K562 (cell line): Measurements from ENCODE around the gene RMND5A. TPM values are rescaled to one million over a fixed set of nuclear protein-coding genes. Genes with fewer than 3 reads are reported as not detected.

ENCODE experiments used
- ATAC-seq: fragments of 200-7000 bp; cut with Tn5 transposase; 3 replicates; pipeline ENCODE4 v1.9.1; 2020; ENCODE audit warnings: moderate library complexity
- BruUV-seq: library from RNA; stranded (reverse); fragments of 400-500 nt; replicated peaks from 2 replicates; lab custom pipeline; 2021; lab: Mats Ljungman, UMichigan
- CTCF ChIA-PET: fragments of 300-600 bp; formaldehyde crosslinking; extraction: SDS; loops from one replicate; lab custom pipeline; 2021; ENCODE audit warnings: low intra/inter-chr PET ratio; lab: Yijun Ruan, JAX
- POLR2A ChIA-PET: fragments of 300-600, 350-650 bp; sonication (Branson Sonifier 250); formaldehyde crosslinking; extraction: SDS; loops from one replicate; lab custom pipeline; 2021; ENCODE audit warnings: antibody characterized with exemption, inconsistent platforms; lab: Yijun Ruan, JAX
- DNase-seq, 4 experiments: peaks; one replicate each; pipeline versions ENCODE4 v3.0.0 to v3.0.0-alpha.2; 2011 to 2018; ENCODE audit warnings: low spot score in 3 of 4, mixed read lengths in 3 of 4; ENCODE audit errors: extremely low read depth in 1 of 4
- FAIRE-seq: peaks from 2 replicates; lab custom pipeline; 2011; peaks lifted over from hg19 to GRCh38; lab: Jason Lieb, UNC
- H2AFZ ChIP-seq: 2 replicates; pipeline ENCODE4 v1.6.0; 2011; ENCODE audit warnings: low read depth, low read length, control low read depth, inconsistent platforms
- H3K27ac ChIP-seq: fragments of 200-600 bp; 3 replicates; pipeline ENCODE4 v1.8.0; 2011; ENCODE audit warnings: low read depth, mild to moderate bottlenecking, control low read depth, inconsistent platforms, low read length, moderate library complexity, mixed read lengths; ENCODE audit errors: extremely low read depth
- H3K27me3 ChIP-seq, 2 experiments: fragments of 300-600 bp in 1 of 2; 2 replicates in 1 of 2; 3 replicates in 1 of 2; pipeline versions ENCODE4 v1.6.0 to v1.8.0; 2011; ENCODE audit warnings: inconsistent platforms in 2 of 2, low read length in 2 of 2, mild to moderate bottlenecking in 1 of 2, mixed read lengths in 1 of 2, moderate library complexity in 1 of 2; ENCODE audit not compliant: control insufficient read depth in 2 of 2, insufficient read depth in 2 of 2
- H3K36me3 ChIP-seq: fragments of 300-600 bp; 3 replicates; pipeline ENCODE4 v1.8.0; 2011; ENCODE audit warnings: mild to moderate bottlenecking, low read length, inconsistent platforms; ENCODE audit not compliant: control insufficient read depth, insufficient read depth
- H3K4me1 ChIP-seq, 2 experiments: fragments of 200-600 bp in 1 of 2; replicated peaks in 1 of 2; 2 replicates in 1 of 2; 3 replicates in 1 of 2; pipeline versions ENCODE4 v1.5.1 to v1.8.0; 2011; ENCODE audit warnings: inconsistent platforms in 2 of 2, low read length in 2 of 2, mild to moderate bottlenecking in 1 of 2, mixed read lengths in 1 of 2, moderate library complexity in 1 of 2; ENCODE audit not compliant: control insufficient read depth in 2 of 2, insufficient read depth in 2 of 2
- H3K4me2 ChIP-seq: 2 replicates; pipeline ENCODE4 v1.6.1; 2011; ENCODE audit warnings: low read length, control low read depth, inconsistent platforms, mixed read lengths; ENCODE audit not compliant: insufficient read depth
- H3K4me3 ChIP-seq: fragments of 200-600 bp; sonication (generic), shearing (Covaris generic); 2 replicates; pipeline ENCODE4 v1.5.1; 2016; ENCODE audit warnings: control low read depth, inconsistent platforms
- H3K79me2 ChIP-seq: fragments of 200-600 bp; 3 replicates; pipeline ENCODE4 v1.8.0; 2011; ENCODE audit warnings: low read length, inconsistent platforms; ENCODE audit not compliant: control insufficient read depth, insufficient read depth
- H3K9ac ChIP-seq, 2 experiments: 2 replicates each; pipeline versions ENCODE4 v1.6.0 to v1.6.1; 2011; ENCODE audit warnings: low read depth in 2 of 2, low read length in 2 of 2, control low read depth in 1 of 2, inconsistent platforms in 1 of 2, mild to moderate bottlenecking in 1 of 2, mixed read lengths in 1 of 2; ENCODE audit not compliant: insufficient read depth in 1 of 2
- H3K9me1 ChIP-seq: one replicate; pipeline ENCODE4 v1.6.0; 2011; ENCODE audit warnings: inconsistent platforms, mild to moderate bottlenecking, low read length, moderate library complexity; ENCODE audit not compliant: control insufficient read depth, insufficient read depth
- H3K9me3 ChIP-seq: replicated peaks from 2 replicates; pipeline ENCODE4 v1.5.1; 2011; ENCODE audit warnings: low read depth, low read length, inconsistent platforms; ENCODE audit not compliant: control insufficient read depth, insufficient read depth
- H4K20me1 ChIP-seq: replicated peaks from 2 replicates; pipeline ENCODE4 v1.6.1; 2011; ENCODE audit warnings: low read length, inconsistent platforms, mixed read lengths; ENCODE audit not compliant: control insufficient read depth, insufficient read depth
- FOXA1 ChIP-seq: fragments of 450-650 bp; IDR thresholded peaks from 2 replicates; pipeline ENCODE4 v1.6.1; 2016; ENCODE audit warnings: mild to moderate bottlenecking, borderline replicate concordance
- HMGN3 ChIP-seq: IDR thresholded peaks from 2 replicates; pipeline ENCODE4 v1.6.1; 2011; ENCODE audit warnings: borderline replicate concordance, low read depth, mild to moderate bottlenecking, mixed read lengths, low read length; ENCODE audit not compliant: insufficient read length; ENCODE audit errors: extremely low read depth
- JUND ChIP-seq, 2 experiments: IDR thresholded peaks; 2 replicates in 1 of 2; 3 replicates in 1 of 2; pipeline ENCODE4 v1.6.1; 2011; ENCODE audit warnings: borderline replicate concordance in 2 of 2, low read depth in 2 of 2, low read length in 2 of 2, improper control_type of control experiment in 1 of 2, missing biosample characterization in 1 of 2, missing genetic modification characterization in 1 of 2, missing genetic modification reagents in 1 of 2
- TSC22D4 ChIP-seq: fragments of 450-650 bp; IDR thresholded peaks from 2 replicates; pipeline ENCODE4 v1.6.1; 2016; ENCODE audit warnings: missing genetic modification characterization, missing biosample characterization, control low read depth
- ZNF407 ChIP-seq: fragments of 450-650 bp; IDR thresholded peaks from 2 replicates; pipeline ENCODE4 v1.6.1; 2016; ENCODE audit warnings: low read depth
- WGBS: fragments of 100-300 bp; shearing (Covaris generic); methylation state at CpG from one replicate; pipeline ENCODE4 v1.1.6; 2016; ENCODE audit warnings: low coverage, mixed read lengths; ENCODE audit not compliant: insufficient coverage; ENCODE audit errors: missing lambda C conversion rate; 5-methylcytosine and 5-hydroxymethylcytosine counted together
- in situ Hi-C: fragments of 300-500 bp; cut with MboI; formaldehyde crosslinking; loops from 4 replicates; pipeline ENCODE4 v1.15.0; 2018; ENCODE audit warnings: inconsistent platforms, mixed read lengths
- intact Hi-C: fragments of 100-400 bp; cut with micrococcal nuclease; formaldehyde crosslinking; loops from 2 replicates; pipeline ENCODE4 v1.14.2; 2022
- polyA plus RNA-seq, 8 experiments: library from polyadenylated mRNA; depleted of rRNA in 4 of 8; stranded (reverse) in 5 of 8; unstranded in 3 of 8; fragments of >200 nt; fragmentation: Nextera tagmentation in 2 of 8; fragmentation: Illumina TruSeq in 1 of 8; extraction: Ambion mirVana in 2 of 8; extraction: Trizol in 1 of 8; gene quantifications; 2 replicates each; pipeline versions ENCODE4 v1.2.1 to v1.2.3, GENCODE V29; 2011 to 2014; ENCODE audit warnings: inconsistent platforms in 1 of 8, missing spikeins in 1 of 8
- total RNA-seq, 7 experiments: library from RNA; depleted of rRNA in 6 of 7; stranded (reverse); fragments of >200 nt in 6 of 7; fragmentation: Illumina TruSeq in 2 of 7; extraction: Trizol in 2 of 7; gene quantifications; 2 replicates each; pipeline versions ENCODE4 v1.2.1 to v1.2.3, GENCODE V29; 2011 to 2021; ENCODE audit warnings: low replicate concordance in 1 of 7

RMND5A gene
- total and polyA plus RNA-seq, 9 of the 15 experiments (the other 6 are each of a cell fraction or from before 2014, with no cell fraction given): 13.2 to 43.5 (median 34.1) TPM

DNA sequence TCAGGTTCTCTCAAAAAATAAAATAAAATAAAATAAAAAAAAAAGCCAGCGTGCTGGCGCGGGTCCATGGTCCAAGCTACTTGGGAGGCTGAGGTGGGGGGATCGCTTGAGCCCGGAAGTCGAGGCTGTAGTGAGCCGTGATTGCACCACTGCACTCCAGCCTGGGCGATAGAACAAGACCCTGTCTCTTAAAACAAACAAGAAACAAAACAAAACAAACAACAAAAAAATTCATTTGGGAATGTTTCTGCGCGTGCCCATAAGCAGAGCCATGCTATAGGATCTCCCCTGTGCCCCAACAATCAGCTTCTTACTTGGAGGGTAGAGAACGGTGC lies 87.0 kb downstream of the RMND5A start:
- TF ChIP-seq JUND (IDR thresholded peaks at IDR 0.05; ENCODE audit: borderline replicate concordance, low read depth, low read length) (no peak), JUND (tag; IDR thresholded peaks at IDR 0.05; ENCODE audit: borderline replicate concordance, low read depth, low read length) (no peak), TSC22D4 (tag) (no peak), ZNF407 (no peak), HMGN3 (no peak), FOXA1 (no peak)
- Histone ChIP-seq H3K27me3 (peaks cover 4 to 31% of the 10 kb centered on the region in 2 experiments; a peak in 4 of 5 replicates), H3K9ac (no peak overlapping the region), H4K20me1 (no peaks in the 10 kb centered on the region), H3K36me3 (no peaks in the 10 kb centered on the region), H3K27ac (no peak overlapping the region), H3K9me1 (no peaks in the 10 kb centered on the region), H3K4me2 (no peak overlapping the region), H3K9me3 (no peaks in the 10 kb centered on the region), H3K4me1 (peaks cover 3 to 19% of the 10 kb centered on the region in 2 experiments; a peak in 3 of 5 replicates), H3K4me3 (no peak overlapping the region), H2AFZ (0 out of 2 replicates have a peak overlapping the region, but pooled peaks have one; percentile 15), H3K79me2 (no peaks in the 10 kb centered on the region)
- in situ Hi-C loops (no loop called here), intact Hi-C loops (no loop called here)
- CTCF ChIA-PET: no interaction called here
- ATAC-seq (no peak), FAIRE-seq (no peak), DNase-seq (no peak)
- POLR2A ChIA-PET: interaction anchor here (0.6 kb wide), 1 partner anchor 27 kb away, joined by 3 read pairs; no protein-coding TSS in a partner anchor
- WGBS: 10% methylated on average over 11 of the region's 11 CpGs
- no TSS peak for BruUV-seq
